Effector memory CD8-positive, alpha-beta T cell (primary cell): ENCODE measurements around the gene SSR4.

Experiments
- ATAC-seq: fragments of 150-1000 bp; cut with Tn5 transposase; replicated peaks from 2 replicates; pipeline ENCODE4 v1.10.0; 2021; ENCODE audit warnings: mild to moderate bottlenecking, moderate library complexity
- DNase-seq, 3 experiments: peaks; one replicate each; pipeline ENCODE4 v3.0.0; 2021
- H3K27ac Mint-ChIP-seq, 2 donors: one replicate each; pipeline ENCODE4 v1.8.0; 2022; ENCODE audit warnings: mild to moderate bottlenecking in 2 of 2, mixed read lengths in 2 of 2, moderate library complexity in 2 of 2
- H3K27me3 Mint-ChIP-seq, 2 donors: one replicate each; pipeline ENCODE4 v1.8.0; 2022; ENCODE audit warnings: mixed read lengths in 2 of 2
- H3K36me3 Mint-ChIP-seq: one replicate; pipeline ENCODE4 v1.8.0; 2022; ENCODE audit warnings: mild to moderate bottlenecking, moderate library complexity, mixed read lengths; ENCODE audit not compliant: insufficient read depth
- H3K4me1 Mint-ChIP-seq, 2 donors: one replicate each; pipeline ENCODE4 v1.8.0; 2022; ENCODE audit warnings: low read depth in 2 of 2, mixed read lengths in 2 of 2
- H3K4me3 Mint-ChIP-seq, 2 donors: one replicate each; pipeline ENCODE4 v1.8.0; 2022; ENCODE audit warnings: mild to moderate bottlenecking in 2 of 2, mixed read lengths in 2 of 2, moderate library complexity in 2 of 2
- H3K9me3 Mint-ChIP-seq, 2 donors: one replicate each; pipeline ENCODE4 v1.8.0; 2022; ENCODE audit warnings: mixed read lengths in 2 of 2

SSR4 gene

DNA sequence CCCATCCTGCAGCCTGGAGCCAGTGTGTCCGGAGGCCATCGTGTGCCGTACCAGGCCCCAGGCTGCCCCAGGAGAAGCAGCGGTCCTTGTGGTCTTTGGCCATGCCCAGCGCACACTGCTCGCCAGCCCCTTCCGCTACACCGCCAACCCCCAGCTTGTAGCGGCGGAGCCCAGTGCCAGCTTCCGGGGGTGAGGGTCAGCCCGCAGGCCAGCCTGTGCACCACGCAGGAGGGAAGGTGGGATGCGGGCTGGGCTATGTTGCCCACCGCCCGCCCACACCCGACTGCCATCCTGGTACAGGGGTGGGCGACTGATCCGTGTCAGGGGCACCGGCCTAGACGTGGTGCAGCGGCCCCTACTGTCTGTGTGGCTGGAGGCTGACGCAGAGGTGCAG, 21.3 kb upstream of the SSR4 start:
- ATAC-seq (no peak), DNase-seq (no peak)
- no peaks in the 10 kb centered on the region for H3K9me3 Mint-ChIP-seq
- H3K4me3 Mint-ChIP-seq: no peak overlapping the region
- peaks cover under 1 to 2% of the 10 kb centered on the region in 2 donors for H3K4me1 Mint-ChIP-seq
- no peaks in the 10 kb centered on the region for H3K27me3 Mint-ChIP-seq
- no peak overlapping the region for H3K27ac Mint-ChIP-seq
- no peaks in the 10 kb centered on the region for H3K36me3 Mint-ChIP-seq

DNA sequence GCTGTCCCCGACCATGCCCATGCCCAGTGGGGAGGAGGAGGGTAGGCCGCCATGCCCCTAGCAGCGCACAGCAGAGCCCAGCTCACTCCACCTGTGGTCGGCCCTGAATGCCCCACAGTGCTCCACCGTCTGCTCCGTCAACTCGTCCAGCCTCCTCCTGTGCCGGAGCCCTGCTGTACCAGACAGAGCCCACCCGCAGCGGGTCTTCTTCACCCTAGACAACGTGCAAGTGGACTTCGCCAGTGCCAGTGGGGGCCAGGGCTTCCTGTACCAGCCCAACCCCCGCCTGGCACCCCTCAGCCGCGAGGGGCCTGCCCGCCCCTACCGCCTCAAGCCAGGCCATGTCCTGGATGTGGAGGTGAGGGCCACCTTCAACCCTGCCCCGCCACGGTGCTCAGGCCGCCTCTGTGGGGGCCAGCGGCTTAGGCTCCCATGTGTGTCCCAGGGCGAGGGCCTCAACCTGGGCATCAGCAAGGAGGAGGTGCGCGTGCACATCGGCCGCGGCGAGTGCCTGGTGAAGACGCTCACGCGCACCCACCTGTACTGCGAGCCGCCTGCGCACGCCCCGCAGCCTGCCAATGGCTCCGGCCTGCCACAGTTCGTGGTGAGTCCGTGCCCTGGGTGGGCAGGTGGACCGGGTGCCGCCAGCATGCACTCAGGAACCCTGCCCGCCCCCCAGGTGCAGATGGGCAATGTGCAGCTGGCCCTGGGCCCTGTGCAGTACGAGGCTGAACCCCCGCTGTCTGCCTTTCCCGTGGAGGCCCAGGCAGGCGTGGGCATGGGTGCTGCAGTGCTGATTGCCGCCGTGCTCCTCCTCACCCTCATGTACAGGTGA, 20.5 kb upstream of the SSR4 start:
- no peaks in the 10 kb centered on the region for H3K36me3 Mint-ChIP-seq
- ATAC-seq (no peak), DNase-seq (no peak)
- H3K9me3 Mint-ChIP-seq: no peaks in the 10 kb centered on the region
- no peaks in the 10 kb centered on the region for H3K4me1 Mint-ChIP-seq
- no peaks in the 10 kb centered on the region for H3K27me3 Mint-ChIP-seq
- no peak overlapping the region for H3K27ac Mint-ChIP-seq
- H3K4me3 Mint-ChIP-seq: no peak overlapping the region

DNA sequence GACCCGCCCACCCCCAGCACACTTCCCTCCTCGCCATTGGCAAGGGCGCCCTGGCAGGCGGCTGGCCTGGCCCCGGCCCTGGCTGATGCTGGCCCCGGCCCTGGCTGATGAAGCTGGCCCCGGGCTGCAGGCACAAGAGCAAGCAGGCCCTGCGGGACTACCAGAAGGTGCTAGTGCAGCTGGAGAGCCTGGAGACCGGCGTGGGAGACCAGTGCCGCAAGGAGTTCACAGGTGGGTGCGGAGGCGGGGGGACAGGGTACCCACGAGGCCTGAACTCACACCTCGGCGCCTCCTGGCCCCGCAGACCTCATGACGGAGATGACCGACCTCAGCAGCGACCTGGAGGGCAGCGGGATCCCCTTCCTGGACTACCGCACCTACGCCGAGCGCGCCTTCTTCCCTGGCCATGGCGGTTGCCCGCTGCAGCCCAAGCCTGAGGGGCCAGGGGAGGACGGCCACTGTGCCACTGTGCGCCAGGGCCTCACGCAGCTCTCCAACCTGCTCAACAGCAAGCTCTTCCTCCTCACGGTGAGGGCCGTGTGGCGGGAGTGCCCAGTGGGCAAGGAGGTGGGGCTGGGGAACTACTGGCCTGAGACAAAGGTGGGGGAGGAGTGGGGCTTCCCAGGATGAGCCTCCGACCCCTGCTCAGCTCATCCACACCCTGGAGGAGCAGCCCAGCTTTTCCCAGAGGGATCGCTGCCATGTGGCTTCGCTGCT, 19.7 kb upstream of the SSR4 start:
- DNase-seq (no peak), ATAC-seq (no peak)
- H3K4me3 Mint-ChIP-seq: no peak overlapping the region
- H3K9me3 Mint-ChIP-seq: no peaks in the 10 kb centered on the region
- H3K4me1 Mint-ChIP-seq: no peaks in the 10 kb centered on the region
- no peak overlapping the region for H3K27ac Mint-ChIP-seq
- H3K36me3 Mint-ChIP-seq: no peaks in the 10 kb centered on the region
- peaks cover 0 to 4% of the 10 kb centered on the region in 2 donors for H3K27me3 Mint-ChIP-seq

DNA sequence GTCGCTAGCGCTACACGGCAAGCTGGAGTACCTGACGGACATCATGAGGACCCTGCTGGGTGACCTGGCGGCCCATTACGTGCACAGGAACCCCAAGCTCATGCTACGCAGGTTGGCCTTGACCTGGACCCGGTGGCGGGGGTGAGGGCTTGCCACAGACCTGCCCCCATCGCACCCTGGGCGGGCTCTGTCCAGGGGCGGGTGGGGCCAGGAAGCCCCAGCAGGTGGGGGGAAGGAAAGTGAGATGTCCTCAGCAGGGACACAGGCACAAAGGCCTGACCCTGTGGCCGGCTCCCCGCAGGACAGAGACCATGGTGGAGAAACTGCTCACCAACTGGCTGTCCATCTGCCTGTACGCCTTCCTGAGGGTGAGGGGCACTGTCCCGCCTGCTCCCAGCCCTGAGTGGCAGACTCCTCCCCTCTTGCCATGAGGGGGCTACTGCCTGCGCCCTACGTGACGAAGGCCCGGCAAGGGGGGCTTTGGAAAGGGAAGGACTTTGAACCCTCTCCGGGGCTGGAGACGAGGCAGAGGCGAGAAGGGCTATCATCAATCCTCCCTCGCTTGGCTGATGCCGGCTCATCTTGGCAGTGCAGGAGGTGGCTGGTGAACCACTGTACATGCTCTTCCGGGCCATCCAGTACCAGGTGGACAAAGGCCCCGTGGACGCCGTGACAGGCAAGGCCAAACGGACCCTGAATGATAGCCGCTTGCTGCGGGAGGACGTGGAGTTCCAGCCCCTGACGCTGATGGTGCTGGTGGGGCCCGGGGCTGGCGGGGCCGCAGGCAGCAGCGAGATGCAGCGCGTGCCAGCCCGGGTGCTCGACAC, 19.0 kb upstream of the SSR4 start:
- Mint-ChIP-seq H3K27me3 (peaks cover 7 to 11% of the 10 kb centered on the region in 2 donors), H3K36me3 (no peaks in the 10 kb centered on the region), H3K4me1 (peaks cover 0 to 6% of the 10 kb centered on the region in 2 donors), H3K9me3 (no peaks in the 10 kb centered on the region), H3K27ac (no peak overlapping the region), H3K4me3 (no peak overlapping the region)
- ATAC-seq: no peak
- no peak for DNase-seq

DNA sequence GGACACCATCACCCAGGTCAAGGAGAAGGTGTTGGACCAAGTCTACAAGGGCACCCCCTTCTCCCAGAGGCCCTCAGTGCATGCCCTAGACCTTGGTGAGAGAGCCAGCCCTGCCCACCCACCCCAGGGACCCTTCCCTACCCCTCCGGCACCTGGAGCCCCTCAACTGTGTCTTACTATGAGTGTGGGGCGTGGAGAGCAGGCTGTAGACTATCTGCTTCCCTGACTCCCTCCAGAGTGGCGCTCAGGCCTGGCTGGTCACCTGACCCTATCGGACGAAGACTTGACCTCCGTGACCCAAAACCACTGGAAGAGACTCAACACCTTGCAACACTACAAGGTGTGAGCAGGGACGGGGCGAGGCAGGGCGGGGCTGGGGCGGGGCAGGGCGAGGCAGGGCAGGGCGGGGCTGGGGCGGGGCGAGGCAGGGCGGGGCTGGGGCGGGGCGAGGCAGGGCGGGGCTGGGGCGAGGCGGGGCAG, 18.3 kb upstream of the SSR4 start:
- Mint-ChIP-seq H3K9me3 (no peaks in the 10 kb centered on the region), H3K27ac (no peak overlapping the region), H3K36me3 (no peaks in the 10 kb centered on the region), H3K4me3 (no peak overlapping the region), H3K27me3 (peaks cover 7 to 13% of the 10 kb centered on the region in 2 donors), H3K4me1 (peaks cover 0 to 6% of the 10 kb centered on the region in 2 donors)
- DNase-seq (no peak), ATAC-seq (no peak)

DNA sequence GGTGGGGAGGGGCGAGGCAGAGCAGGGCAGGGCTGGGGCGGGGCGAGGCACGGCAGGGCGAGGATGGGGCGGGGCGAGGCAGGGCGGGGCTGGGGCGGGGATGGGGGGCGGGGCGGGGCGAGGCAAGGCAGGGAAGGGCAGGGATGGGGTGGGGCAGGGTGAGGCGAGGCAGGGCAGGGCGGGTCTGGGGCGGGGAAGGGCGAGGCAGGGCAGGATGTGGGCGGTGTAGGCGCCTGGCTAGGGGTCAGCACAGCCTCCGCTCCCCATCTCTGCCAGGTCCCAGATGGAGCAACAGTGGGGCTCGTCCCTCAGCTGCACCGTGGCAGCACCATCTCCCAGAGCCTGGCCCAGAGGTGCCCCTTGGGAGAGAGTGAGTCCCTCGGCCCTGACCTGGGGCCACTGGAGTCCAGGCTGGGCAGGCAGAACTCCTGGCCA, 17.8 kb upstream of the SSR4 start:
- ATAC-seq: no peak
- H3K4me3 Mint-ChIP-seq: no peak overlapping the region
- peaks cover 0 to 6% of the 10 kb centered on the region in 2 donors for H3K4me1 Mint-ChIP-seq
- no peaks in the 10 kb centered on the region for H3K36me3 Mint-ChIP-seq
- DNase-seq: no peak
- H3K27ac Mint-ChIP-seq: no peak overlapping the region
- H3K9me3 Mint-ChIP-seq: no peaks in the 10 kb centered on the region
- peaks cover 7 to 13% of the 10 kb centered on the region in 2 donors for H3K27me3 Mint-ChIP-seq

DNA sequence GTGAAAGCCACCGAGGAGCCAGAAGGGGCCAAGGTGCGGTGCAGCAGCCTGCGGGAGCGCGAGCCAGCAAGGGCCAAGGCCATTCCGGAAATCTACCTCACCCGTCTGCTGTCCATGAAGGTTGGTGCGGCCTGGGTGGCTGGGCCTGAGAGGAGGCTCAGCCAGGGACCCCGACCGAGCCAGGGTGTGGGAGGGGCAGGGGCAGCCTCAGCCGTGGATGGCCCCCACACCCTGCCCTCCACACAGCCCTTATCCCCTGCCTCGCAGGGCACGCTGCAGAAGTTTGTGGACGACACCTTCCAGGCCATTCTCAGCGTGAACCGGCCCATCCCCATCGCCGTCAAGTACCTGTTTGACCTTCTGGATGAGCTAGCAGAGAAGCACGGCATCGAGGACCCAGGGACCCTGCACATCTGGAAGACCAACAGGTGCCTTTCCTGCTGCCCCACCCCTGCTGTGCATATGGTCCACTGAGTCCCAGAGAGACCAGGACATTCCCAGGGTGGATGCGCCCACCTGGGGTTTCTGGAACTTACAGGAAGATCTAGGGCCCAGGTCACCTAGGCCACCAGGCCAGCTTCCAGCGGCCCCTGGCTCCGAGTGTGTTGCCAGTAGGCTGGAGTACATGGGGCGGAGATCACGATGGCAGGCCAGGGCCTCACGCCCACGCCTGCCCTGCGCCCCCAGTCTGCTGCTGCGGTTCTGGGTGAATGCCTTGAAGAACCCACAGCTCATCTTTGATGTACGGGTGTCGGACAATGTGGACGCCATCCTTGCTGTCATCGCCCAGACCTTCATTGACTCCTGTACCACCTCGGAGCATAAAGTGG, 17.0 kb upstream of the SSR4 start:
- ATAC-seq (no peak), DNase-seq (no peak)
- no peaks in the 10 kb centered on the region for H3K36me3 Mint-ChIP-seq
- peaks cover 0 to 6% of the 10 kb centered on the region in 2 donors for H3K4me1 Mint-ChIP-seq
- no peaks in the 10 kb centered on the region for H3K9me3 Mint-ChIP-seq
- H3K27ac Mint-ChIP-seq: no peak overlapping the region
- H3K27me3 Mint-ChIP-seq: peaks cover 7 to 13% of the 10 kb centered on the region in 2 donors
- no peak overlapping the region for H3K4me3 Mint-ChIP-seq

DNA sequence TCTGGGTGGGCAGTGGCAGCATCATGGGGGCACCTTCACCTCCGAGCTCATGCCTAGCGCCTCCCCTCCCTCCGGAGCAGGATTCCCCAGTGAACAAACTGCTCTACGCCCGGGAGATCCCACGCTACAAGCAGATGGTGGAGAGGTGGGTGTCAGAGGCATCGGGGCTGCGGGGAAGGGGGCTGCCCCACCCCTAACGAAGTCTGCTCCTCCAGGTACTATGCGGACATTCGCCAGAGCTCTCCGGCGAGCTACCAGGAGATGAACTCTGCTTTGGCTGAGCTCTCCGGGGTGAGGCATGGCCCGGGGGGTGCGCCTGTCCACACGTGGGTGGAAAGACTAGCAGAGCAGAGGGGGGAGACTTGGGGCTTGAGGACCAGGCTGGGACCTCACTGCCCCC, 16.3 kb upstream of the SSR4 start:
- no peak overlapping the region for H3K27ac Mint-ChIP-seq
- no peaks in the 10 kb centered on the region for H3K36me3 Mint-ChIP-seq
- peaks cover 7 to 13% of the 10 kb centered on the region in 2 donors for H3K27me3 Mint-ChIP-seq
- H3K4me3 Mint-ChIP-seq: no peak overlapping the region
- DNase-seq (no peak), ATAC-seq (no peak)
- H3K4me1 Mint-ChIP-seq: peaks cover 0 to 6% of the 10 kb centered on the region in 2 donors
- no peaks in the 10 kb centered on the region for H3K9me3 Mint-ChIP-seq

DNA sequence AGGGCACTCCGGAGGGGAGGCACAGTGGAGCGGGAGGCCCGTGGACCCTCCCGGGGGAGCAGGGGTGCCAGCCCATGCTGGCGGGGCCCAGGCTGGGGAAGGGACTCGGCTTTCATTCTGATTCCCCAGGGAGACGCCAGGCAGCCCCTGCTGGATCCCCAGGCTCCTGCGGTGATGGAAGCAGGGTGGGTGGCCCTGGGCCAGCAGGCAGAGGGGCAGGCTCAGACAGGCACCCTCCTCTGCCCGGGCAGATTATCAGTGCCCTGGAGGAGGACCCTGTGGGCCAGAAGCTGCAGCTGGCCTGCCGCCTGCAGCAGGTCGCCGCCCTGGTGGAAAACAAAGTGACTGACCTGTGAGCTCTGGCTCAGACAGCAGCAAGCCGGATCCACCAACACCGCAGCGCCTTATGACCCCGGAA, 15.8 kb upstream of the SSR4 start:
- Mint-ChIP-seq H3K9me3 (no peaks in the 10 kb centered on the region), H3K36me3 (peaks cover 3% of the 10 kb centered on the region), H3K4me1 (peaks cover 0 to 6% of the 10 kb centered on the region in 2 donors), H3K4me3 (no peak overlapping the region), H3K27me3 (peaks cover 7 to 13% of the 10 kb centered on the region in 2 donors), H3K27ac (no peak overlapping the region)
- DNase-seq: no peak
- no peak for ATAC-seq

DNA sequence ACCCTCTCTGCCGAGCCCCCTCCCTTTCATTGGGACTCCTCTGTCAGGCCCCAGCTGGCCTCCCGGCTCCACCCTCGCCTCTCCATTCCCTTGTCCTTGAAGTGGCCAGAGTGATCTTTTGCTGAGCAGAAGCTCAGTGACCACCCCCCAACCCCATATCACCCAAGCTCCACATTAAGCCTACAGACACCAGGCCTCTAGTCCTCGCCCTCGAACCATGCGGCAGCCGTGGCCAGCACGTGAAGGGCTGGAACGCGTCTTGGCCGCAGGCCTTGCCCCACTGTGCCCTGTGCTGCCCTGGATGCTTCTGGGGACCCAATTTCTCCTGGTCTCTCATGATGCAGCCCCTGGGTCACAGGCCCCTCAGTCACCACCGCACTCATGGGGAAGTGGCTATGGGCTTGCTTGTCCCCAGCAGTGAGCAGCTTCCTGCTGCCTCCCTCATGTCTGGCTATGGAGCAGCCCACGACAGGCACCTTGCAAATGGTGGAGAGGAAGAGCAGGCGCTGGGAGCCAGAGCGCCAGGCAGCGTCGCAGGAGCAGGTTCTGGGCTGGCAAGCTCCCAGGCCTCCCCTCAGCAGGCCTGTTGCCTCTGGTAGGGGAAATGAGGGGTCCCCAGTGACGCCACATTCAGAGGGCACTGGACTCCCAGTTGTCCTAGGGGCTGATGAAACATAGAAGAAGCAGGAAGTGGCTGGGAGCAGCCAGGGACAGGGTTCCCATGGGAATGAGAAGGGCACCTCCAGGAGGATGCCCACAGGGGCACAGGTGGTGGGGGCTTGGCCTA, 14.4 kb upstream of the SSR4 start:
- Mint-ChIP-seq H3K9me3 (no peaks in the 10 kb centered on the region), H3K36me3 (peaks cover 3% of the 10 kb centered on the region), H3K4me3 (no peak overlapping the region), H3K27ac (no peak overlapping the region), H3K4me1 (peaks cover 0 to 6% of the 10 kb centered on the region in 2 donors), H3K27me3 (peaks cover 7 to 13% of the 10 kb centered on the region in 2 donors)
- ATAC-seq (no peak), DNase-seq (no peak)

DNA sequence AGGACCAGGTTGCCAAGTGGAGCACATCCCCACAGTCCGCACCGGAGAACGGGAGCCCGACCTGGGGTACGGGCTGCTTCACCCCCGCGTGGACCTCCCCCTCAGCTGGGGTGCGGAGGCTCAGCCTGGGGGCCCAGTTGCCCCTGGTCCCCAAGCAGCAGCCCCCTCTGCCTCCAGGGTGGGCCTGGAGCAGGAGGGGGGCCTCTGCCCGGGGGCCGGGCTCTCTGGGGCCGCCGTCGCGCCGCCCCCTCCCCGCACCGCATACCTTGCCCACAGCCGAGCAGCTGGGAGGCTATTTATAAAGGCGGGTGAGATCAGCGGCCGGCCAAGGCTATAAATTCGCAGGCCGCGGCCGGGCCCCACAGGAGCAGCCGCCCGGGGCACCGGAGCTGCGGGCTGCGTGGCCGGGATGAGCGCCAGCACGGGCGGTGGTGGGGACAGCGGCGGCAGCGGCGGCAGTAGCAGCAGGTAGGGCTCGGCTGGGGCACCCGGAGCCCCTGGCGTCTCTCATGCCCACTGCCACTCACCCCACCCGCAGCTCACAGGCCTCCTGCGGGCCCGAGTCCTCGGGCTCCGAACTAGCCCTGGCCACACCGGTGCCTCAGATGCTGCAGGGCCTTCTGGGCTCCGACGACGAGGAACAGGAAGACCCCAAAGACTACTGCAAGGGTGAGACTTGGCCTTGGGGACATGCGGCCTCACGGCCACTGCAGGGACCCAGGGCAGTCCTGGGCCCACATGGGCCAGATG, 13.6 kb upstream of the SSR4 start, which contains the start of gene SRPK3:
TSS of gene SRPK3 (plus strand) at position 364 of the 750 bp plus-strand sequence. CDS start at position 410, 46 bp downstream.
- H3K27ac Mint-ChIP-seq: no peak within 1 kb of the TSS
- DNase-seq (no peak), ATAC-seq (no peak)
- no peaks in the 10 kb centered on the region for H3K9me3 Mint-ChIP-seq
- peaks cover 3% of the 10 kb centered on the region for H3K36me3 Mint-ChIP-seq
- no peak within 1 kb of the TSS for H3K4me3 Mint-ChIP-seq
- H3K27me3 Mint-ChIP-seq: peaks cover 7 to 13% of the 10 kb centered on the region in 2 donors
- peaks cover 0 to 6% of the 10 kb centered on the region in 2 donors for H3K4me1 Mint-ChIP-seq
